Testis (tissue), 2 donors: Measurements from ENCODE around the gene KCNQ1.

Source experiments
- CTCF ChIP-seq, 3 experiments: fragments of 450-650 bp in 2 of 3; fragments of 200-600 bp in 1 of 3; sonication (generic) in 1 of 3; IDR thresholded peaks; one replicate each; pipeline ENCODE4 v1.5.1; 2016 to 2019; ENCODE audit warnings: antibody characterized with exemption in 3 of 3, mild to moderate bottlenecking in 2 of 3, moderate library complexity in 1 of 3
- POLR2A ChIP-seq: fragments of 450-650 bp; IDR thresholded peaks from one replicate; pipeline ENCODE4 v1.6.1; 2017; ENCODE audit warnings: antibody characterized with exemption, mild to moderate bottlenecking, moderate library complexity

GRCh38 chr11:2554338-2555207 is 109.8 kb downstream of the KCNQ1 start:
- no peak for TF ChIP-seq CTCF (IDR thresholded peaks at IDR 0.05)
- no peak for TF ChIP-seq POLR2A
